HCT116 (cell line): ENCODE results near the gene GTF3C2.

ENCODE experiments used
- CEBPB ChIP-seq: IDR thresholded peaks from 2 replicates; pipeline ENCODE4 v1.6.1; 2012; ENCODE audit warnings: low read depth
- EZH2 ChIP-seq: fragments of 200-600 bp; sonication (generic); IDR thresholded peaks from 2 replicates; pipeline ENCODE4 v1.6.1; 2017; ENCODE audit warnings: antibody characterized with exemption, mixed run types
- EZH2phosphoT487 ChIP-seq: fragments of 200-600 bp; IDR thresholded peaks from 2 replicates; pipeline ENCODE4 v1.6.1; 2018; ENCODE audit warnings: antibody characterized with exemption, borderline replicate concordance
- JUND ChIP-seq: IDR thresholded peaks from 2 replicates; pipeline ENCODE4 v1.6.1; 2012
- POLR2A ChIP-seq: IDR thresholded peaks from 2 replicates; pipeline ENCODE4 v1.7.0; 2011; ENCODE audit warnings: borderline replicate concordance; ENCODE audit not compliant: insufficient read depth, insufficient read length; ENCODE audit errors: extremely low read depth
- SIN3A ChIP-seq: IDR thresholded peaks from 2 replicates; pipeline ENCODE4 v1.6.1; 2012; ENCODE audit warnings: low read depth
- ZNF274 ChIP-seq: fragments of 200-500 bp; sonication (Bioruptor generic); IDR thresholded peaks from 2 replicates; pipeline ENCODE4 v1.6.1; 2014; ENCODE audit warnings: mild to moderate bottlenecking, low read depth, low read length, inconsistent platforms
- TF ChIP-seq, protein P1 (sequence below): IDR thresholded peaks from 2 replicates; pipeline ENCODE4 v1.6.1; 2012; ENCODE audit warnings: low read depth
- TF ChIP-seq, protein P2 (sequence below), 3 experiments: fragments of 200-600 bp in 1 of 3; sonication (generic) in 1 of 3; IDR thresholded peaks in 2 of 3; conservative IDR thresholded peaks in 1 of 3; 2 replicates each; pipeline ENCODE4 v1.5.1; 2012 to 2017; ENCODE audit warnings: low read depth in 2 of 3, low read length in 2 of 3, antibody characterized with exemption in 1 of 3, borderline replicate concordance in 1 of 3, control low read depth in 1 of 3, mild to moderate bottlenecking in 1 of 3, mixed read lengths in 1 of 3, mixed run types in 1 of 3, moderate library complexity in 1 of 3; ENCODE audit not compliant: insufficient read depth in 1 of 3
- TF ChIP-seq, protein P3 (sequence below): IDR thresholded peaks from 2 replicates; pipeline ENCODE4 v1.6.1; 2012

DNA sequence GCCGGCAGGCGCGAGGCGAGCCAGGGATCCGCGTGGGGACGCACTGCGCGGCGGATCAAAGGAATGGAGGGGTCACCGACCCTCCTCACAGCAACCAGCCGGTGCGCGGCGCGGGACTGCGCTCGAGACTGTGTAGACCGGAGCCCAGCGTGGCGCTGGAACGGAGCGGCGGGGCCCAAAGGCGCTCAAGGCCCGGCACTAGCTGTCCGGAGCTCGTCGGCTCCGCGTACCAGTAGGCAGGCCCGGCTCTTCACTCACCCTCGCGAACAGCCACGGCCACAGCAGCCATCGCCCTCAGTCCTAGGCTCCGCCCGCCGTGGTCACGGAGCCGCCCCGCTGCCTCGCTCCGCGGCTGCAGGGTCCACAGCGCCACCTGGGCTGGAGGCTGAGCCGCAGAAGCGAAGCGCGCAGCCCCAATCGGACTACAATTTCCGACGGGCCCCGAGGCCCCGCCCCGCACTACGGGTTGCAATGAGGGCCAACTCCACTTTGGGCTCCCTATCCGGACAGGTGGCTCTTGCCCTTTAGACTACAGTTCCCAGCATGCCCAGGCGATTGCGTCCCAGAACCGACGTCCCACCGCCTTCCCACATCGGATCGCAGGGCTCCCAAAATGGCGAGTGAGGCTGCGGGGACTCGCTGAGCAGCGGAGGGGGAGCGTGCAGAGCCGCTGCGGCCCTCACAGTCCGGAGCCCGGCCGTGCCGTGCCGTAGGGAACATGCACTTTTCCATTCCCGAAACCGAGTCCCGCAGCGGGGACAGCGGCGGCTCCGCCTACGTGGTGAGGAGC is 13.7 kb upstream of the GTF3C2 start, which contains the start of the genes EIF2B4 and SNX17:
- TF ChIP-seq, protein P1, sequence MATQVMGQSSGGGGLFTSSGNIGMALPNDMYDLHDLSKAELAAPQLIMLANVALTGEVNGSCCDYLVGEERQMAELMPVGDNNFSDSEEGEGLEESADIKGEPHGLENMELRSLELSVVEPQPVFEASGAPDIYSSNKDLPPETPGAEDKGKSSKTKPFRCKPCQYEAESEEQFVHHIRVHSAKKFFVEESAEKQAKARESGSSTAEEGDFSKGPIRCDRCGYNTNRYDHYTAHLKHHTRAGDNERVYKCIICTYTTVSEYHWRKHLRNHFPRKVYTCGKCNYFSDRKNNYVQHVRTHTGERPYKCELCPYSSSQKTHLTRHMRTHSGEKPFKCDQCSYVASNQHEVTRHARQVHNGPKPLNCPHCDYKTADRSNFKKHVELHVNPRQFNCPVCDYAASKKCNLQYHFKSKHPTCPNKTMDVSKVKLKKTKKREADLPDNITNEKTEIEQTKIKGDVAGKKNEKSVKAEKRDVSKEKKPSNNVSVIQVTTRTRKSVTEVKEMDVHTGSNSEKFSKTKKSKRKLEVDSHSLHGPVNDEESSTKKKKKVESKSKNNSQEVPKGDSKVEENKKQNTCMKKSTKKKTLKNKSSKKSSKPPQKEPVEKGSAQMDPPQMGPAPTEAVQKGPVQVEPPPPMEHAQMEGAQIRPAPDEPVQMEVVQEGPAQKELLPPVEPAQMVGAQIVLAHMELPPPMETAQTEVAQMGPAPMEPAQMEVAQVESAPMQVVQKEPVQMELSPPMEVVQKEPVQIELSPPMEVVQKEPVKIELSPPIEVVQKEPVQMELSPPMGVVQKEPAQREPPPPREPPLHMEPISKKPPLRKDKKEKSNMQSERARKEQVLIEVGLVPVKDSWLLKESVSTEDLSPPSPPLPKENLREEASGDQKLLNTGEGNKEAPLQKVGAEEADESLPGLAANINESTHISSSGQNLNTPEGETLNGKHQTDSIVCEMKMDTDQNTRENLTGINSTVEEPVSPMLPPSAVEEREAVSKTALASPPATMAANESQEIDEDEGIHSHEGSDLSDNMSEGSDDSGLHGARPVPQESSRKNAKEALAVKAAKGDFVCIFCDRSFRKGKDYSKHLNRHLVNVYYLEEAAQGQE, result no peak
- TF ChIP-seq, protein P2, sequence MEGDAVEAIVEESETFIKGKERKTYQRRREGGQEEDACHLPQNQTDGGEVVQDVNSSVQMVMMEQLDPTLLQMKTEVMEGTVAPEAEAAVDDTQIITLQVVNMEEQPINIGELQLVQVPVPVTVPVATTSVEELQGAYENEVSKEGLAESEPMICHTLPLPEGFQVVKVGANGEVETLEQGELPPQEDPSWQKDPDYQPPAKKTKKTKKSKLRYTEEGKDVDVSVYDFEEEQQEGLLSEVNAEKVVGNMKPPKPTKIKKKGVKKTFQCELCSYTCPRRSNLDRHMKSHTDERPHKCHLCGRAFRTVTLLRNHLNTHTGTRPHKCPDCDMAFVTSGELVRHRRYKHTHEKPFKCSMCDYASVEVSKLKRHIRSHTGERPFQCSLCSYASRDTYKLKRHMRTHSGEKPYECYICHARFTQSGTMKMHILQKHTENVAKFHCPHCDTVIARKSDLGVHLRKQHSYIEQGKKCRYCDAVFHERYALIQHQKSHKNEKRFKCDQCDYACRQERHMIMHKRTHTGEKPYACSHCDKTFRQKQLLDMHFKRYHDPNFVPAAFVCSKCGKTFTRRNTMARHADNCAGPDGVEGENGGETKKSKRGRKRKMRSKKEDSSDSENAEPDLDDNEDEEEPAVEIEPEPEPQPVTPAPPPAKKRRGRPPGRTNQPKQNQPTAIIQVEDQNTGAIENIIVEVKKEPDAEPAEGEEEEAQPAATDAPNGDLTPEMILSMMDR (IDR thresholded peaks at IDR 0.05 in 2 of 3, conservative IDR thresholded peaks at IDR 0.05 in 1 of 3; ENCODE audit: borderline replicate concordance in 1 of 3, insufficient read depth in 1 of 3, low read depth in 2 of 3, low read length in 2 of 3), result peak in 2 of 3 experiments; percentile 69 to 79; a peak in 4 of 6 replicates
- peak; percentile 77 for TF ChIP-seq POLR2A
- TF ChIP-seq JUND, result no peak
- TF ChIP-seq SIN3A, result no peak
- TF ChIP-seq EZH2phosphoT487, result no peak
- no peak for TF ChIP-seq ZNF274
- no peak for TF ChIP-seq CEBPB
- TF ChIP-seq EZH2, result no peak
- TF ChIP-seq, protein P3, sequence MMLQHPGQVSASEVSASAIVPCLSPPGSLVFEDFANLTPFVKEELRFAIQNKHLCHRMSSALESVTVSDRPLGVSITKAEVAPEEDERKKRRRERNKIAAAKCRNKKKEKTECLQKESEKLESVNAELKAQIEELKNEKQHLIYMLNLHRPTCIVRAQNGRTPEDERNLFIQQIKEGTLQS, result no peak
